ENCODE data around the gene DCST2. TPM values are rescaled to one million over a fixed set of nuclear protein-coding genes. Genes with fewer than 3 reads are reported as not detected.
A peak's percentile ranks its signal among the peaks of the same experiment; 100 is the strongest.

The DCST2 gene
- total and polyA plus RNA-seq, 9 of the 15 experiments (the other 6 are each of a cell fraction or from before 2014, with no cell fraction given), result 0.09 to 0.49 (median 0.11) TPM; not detected in 3

DNA sequence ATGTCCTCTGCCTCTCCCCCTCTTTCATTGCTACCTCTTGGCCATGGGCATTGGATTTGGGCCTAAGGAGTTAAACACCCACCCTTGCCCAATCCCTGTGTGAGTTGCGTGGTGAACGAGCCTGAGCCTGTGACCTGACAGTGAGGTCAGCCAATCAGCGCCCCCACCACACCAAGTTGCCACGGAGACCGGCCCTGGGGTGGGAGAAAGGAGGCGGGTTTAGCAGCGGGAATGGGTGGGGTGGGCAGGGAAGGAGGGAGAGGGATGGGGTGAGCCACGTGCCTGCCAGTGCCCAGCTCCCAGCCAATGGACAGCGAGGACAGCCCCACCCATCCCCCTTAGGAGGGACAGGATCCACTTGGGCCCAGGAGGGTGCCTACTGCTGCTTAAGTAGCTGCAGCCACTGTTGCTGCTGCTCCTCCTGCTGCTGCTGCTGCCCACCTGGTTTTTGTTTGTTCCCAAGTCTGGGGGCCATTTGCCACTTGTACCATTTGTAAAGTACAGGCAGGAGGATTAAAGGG lies 21.5 kb downstream of the DCST2 start (continued):
- TF ChIP-seq, protein P1, sequence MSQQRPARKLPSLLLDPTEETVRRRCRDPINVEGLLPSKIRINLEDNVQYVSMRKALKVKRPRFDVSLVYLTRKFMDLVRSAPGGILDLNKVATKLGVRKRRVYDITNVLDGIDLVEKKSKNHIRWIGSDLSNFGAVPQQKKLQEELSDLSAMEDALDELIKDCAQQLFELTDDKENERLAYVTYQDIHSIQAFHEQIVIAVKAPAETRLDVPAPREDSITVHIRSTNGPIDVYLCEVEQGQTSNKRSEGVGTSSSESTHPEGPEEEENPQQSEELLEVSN (IDR thresholded peaks at IDR 0.05; ENCODE audit: borderline replicate concordance in 1 of 2, extremely low read depth in 1 of 2, insufficient read depth in 1 of 2, insufficient read length in 1 of 2, low read depth in 1 of 2, low read length in 1 of 2, poor library complexity in 1 of 2, severe bottlenecking in 1 of 2), result peak in 1 of 2 experiments; percentile 37
- TF ChIP-seq, protein P2, sequence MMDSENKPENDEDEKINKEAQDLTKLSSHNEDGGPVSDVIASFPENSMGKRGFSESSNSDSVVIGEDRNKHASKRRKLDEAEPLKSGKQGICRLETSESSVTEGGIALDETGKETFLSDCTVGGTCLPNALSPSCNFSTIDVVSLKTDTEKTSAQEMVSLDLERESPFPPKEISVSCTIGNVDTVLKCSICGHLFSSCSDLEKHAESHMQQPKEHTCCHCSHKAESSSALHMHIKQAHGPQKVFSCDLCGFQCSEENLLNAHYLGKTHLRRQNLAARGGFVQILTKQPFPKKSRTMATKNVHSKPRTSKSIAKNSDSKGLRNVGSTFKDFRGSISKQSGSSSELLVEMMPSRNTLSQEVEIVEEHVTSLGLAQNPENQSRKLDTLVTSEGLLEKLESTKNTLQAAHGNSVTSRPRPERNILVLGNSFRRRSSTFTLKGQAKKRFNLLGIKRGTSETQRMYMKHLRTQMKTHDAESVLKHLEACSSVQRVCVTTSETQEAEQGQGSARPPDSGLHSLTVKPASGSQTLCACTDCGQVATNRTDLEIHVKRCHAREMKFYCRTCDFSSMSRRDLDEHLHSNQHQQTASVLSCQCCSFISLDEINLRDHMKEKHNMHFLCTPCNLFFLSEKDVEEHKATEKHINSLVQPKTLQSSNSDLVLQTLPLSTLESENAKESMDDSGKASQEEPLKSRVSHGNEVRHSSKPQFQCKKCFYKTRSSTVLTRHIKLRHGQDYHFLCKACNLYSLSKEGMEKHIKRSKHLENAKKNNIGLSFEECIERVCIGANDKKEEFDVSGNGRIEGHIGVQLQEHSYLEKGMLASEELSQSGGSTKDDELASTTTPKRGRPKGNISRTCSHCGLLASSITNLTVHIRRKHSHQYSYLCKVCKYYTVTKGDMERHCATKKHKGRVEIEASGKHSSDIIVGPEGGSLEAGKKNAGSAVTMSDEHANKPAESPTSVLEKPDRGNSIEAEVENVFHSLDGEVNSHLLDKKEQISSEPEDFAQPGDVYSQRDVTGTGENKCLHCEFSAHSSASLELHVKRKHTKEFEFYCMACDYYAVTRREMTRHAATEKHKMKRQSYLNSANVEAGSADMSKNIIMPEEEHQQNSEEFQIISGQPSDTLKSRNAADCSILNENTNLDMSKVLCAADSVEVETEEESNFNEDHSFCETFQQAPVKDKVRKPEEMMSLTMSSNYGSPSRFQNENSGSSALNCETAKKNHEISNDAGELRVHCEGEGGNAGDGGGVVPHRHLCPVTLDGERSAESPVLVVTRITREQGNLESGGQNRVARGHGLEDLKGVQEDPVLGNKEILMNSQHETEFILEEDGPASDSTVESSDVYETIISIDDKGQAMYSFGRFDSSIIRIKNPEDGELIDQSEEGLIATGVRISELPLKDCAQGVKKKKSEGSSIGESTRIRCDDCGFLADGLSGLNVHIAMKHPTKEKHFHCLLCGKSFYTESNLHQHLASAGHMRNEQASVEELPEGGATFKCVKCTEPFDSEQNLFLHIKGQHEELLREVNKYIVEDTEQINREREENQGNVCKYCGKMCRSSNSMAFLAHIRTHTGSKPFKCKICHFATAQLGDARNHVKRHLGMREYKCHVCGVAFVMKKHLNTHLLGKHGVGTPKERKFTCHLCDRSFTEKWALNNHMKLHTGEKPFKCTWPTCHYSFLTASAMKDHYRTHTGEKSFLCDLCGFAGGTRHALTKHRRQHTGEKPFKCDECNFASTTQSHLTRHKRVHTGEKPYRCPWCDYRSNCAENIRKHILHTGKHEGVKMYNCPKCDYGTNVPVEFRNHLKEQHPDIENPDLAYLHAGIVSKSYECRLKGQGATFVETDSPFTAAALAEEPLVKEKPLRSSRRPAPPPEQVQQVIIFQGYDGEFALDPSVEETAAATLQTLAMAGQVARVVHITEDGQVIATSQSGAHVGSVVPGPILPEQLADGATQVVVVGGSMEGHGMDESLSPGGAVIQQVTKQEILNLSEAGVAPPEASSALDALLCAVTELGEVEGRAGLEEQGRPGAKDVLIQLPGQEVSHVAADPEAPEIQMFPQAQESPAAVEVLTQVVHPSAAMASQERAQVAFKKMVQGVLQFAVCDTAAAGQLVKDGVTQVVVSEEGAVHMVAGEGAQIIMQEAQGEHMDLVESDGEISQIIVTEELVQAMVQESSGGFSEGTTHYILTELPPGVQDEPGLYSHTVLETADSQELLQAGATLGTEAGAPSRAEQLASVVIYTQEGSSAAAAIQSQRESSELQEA (IDR thresholded peaks at IDR 0.05; ENCODE audit: low read depth), result no peak
- TF ChIP-seq POLR2AphosphoS2 (IDR thresholded peaks at IDR 0.05; ENCODE audit: low read length), result no peak
- TF ChIP-seq TEAD2 (tag; IDR thresholded peaks at IDR 0.05), result no peak
- peak; percentile 41; the same call in 1 of the 2 replicates for TF ChIP-seq MBD2 (IDR thresholded peaks at IDR 0.05; ENCODE audit: borderline replicate concordance, low read depth)
- TF ChIP-seq EP400 (IDR thresholded peaks at IDR 0.05), result no peak
- TF ChIP-seq SP2 (IDR thresholded peaks at IDR 0.05; ENCODE audit: extremely low read depth, low read depth, low read length, poor library complexity, severe bottlenecking), result peak; percentile 46
- TF ChIP-seq CREM (IDR thresholded peaks at IDR 0.05; ENCODE audit: low read depth), result peak; percentile 26; the same call in 1 of the 2 replicates
- TF ChIP-seq, protein P3, sequence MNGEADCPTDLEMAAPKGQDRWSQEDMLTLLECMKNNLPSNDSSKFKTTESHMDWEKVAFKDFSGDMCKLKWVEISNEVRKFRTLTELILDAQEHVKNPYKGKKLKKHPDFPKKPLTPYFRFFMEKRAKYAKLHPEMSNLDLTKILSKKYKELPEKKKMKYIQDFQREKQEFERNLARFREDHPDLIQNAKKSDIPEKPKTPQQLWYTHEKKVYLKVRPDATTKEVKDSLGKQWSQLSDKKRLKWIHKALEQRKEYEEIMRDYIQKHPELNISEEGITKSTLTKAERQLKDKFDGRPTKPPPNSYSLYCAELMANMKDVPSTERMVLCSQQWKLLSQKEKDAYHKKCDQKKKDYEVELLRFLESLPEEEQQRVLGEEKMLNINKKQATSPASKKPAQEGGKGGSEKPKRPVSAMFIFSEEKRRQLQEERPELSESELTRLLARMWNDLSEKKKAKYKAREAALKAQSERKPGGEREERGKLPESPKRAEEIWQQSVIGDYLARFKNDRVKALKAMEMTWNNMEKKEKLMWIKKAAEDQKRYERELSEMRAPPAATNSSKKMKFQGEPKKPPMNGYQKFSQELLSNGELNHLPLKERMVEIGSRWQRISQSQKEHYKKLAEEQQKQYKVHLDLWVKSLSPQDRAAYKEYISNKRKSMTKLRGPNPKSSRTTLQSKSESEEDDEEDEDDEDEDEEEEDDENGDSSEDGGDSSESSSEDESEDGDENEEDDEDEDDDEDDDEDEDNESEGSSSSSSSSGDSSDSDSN (IDR thresholded peaks at IDR 0.05; ENCODE audit: borderline replicate concordance in 1 of 2, low read depth in 2 of 2, low read length in 2 of 2), result 0 out of 4 replicates have a peak, but pooled peaks of 1 of the 2 experiments have one; percentile 7
- TF ChIP-seq, protein P4, sequence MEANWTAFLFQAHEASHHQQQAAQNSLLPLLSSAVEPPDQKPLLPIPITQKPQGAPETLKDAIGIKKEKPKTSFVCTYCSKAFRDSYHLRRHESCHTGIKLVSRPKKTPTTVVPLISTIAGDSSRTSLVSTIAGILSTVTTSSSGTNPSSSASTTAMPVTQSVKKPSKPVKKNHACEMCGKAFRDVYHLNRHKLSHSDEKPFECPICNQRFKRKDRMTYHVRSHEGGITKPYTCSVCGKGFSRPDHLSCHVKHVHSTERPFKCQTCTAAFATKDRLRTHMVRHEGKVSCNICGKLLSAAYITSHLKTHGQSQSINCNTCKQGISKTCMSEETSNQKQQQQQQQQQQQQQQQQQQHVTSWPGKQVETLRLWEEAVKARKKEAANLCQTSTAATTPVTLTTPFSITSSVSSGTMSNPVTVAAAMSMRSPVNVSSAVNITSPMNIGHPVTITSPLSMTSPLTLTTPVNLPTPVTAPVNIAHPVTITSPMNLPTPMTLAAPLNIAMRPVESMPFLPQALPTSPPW (CRISPR knock-in tag; IDR thresholded peaks at IDR 0.05), result peak; percentile 25; the same call in 1 of the 2 replicates

All from K562 (cell line).